IgD-negative memory B cell (primary cell): ENCODE data around the gene TBC1D28. TPM values are rescaled to one million over a fixed set of nuclear protein-coding genes. Genes with fewer than 3 reads are reported as not detected.
"Not testable (repeated sequence)": the region's sequence is repeated elsewhere in the genome, so short reads cannot be mapped to it uniquely, and the experiment has no call there.

Experiments
- H3K27ac Mint-ChIP-seq, 3 donors: one replicate each; pipeline ENCODE4 v1.8.0; 2020 to 2022; ENCODE audit warnings: mild to moderate bottlenecking in 3 of 3, mixed read lengths in 3 of 3, moderate library complexity in 1 of 3
- H3K27me3 Mint-ChIP-seq: one replicate; pipeline ENCODE4 v1.8.0; 2021; ENCODE audit warnings: mixed read lengths
- H3K36me3 Mint-ChIP-seq: one replicate; pipeline ENCODE4 v1.8.0; 2020; ENCODE audit warnings: mild to moderate bottlenecking, mixed read lengths
- H3K4me1 Mint-ChIP-seq, 3 donors: one replicate each; pipeline ENCODE4 v1.8.0; 2020 to 2022; ENCODE audit warnings: mixed read lengths in 3 of 3, mild to moderate bottlenecking in 1 of 3
- H3K4me3 Mint-ChIP-seq, 4 donors: one replicate each; pipeline ENCODE4 v1.8.0; 2020 to 2022; ENCODE audit warnings: mild to moderate bottlenecking in 4 of 4, mixed read lengths in 4 of 4, moderate library complexity in 3 of 4
- H3K9me3 Mint-ChIP-seq, 3 donors: one replicate each; pipeline ENCODE4 v1.8.0; 2020 to 2021; ENCODE audit warnings: mixed read lengths in 3 of 3, mild to moderate bottlenecking in 1 of 3
- polyA plus RNA-seq: library from polyadenylated mRNA; unstranded; fragments of 300-500 nt; fragmentation: Illumina TruSeq; gene quantifications from one replicate; pipeline ENCODE4 v1.2.3, GENCODE V29; 2021

The TBC1D28 gene
- polyA plus RNA-seq, 1 donor from 2014 or later, result not detected

GRCh38 chr17:18634550-18635263 lies 9.5 kb downstream of the TBC1D28 start:
- H3K9me3 Mint-ChIP-seq, H3K27ac Mint-ChIP-seq, H3K4me1 Mint-ChIP-seq, H3K36me3 Mint-ChIP-seq: not testable (repeated sequence)
- Mint-ChIP-seq H3K27me3 (peaks cover 18% of the 10 kb centered on the region), H3K4me3 (peak overlapping the region in 3 of 4 donors; percentile 27 to 83 (median 82))

DNA sequence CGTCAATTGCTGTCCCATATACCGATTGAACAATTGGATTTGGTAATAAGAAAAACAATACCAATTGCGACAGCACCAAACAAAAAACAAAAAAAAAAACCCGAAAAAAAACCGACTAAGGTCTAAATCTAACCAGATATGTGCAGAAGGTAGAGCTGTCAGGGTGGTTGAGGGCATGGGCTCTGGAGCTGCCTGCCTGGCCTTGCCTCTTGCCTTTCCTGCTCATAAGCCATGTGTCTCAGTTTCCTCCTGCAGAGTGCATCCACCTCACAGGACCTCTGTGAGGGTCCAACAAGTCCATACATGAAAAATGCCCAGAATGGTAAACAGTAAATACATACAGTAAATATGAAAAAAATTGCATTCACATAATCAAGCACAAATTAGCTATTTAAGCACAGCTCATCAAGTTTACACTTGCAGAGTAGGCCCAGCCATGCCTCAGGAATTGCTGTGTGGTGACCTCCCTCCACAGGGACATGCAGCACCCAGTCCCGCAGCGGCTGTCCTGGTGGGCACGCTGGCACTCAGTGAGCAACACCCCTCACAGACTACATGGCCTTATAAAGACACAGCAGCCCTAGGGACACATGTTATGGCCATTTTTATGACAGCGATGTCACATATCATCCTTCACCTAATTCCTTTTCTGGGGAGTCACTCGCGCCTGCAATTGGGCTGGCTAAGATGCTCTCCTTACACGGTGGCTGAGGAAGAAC lies 17.9 kb downstream of the TBC1D28 start:
- Mint-ChIP-seq H3K27ac (peak overlapping the region in 2 of 3 donors; percentile 24 to 79), H3K27me3 (no peaks in the 10 kb centered on the region), H3K36me3 (no peaks in the 10 kb centered on the region), H3K9me3 (no peaks in the 10 kb centered on the region), H3K4me3 (peak overlapping the region; percentile 25 to 90 (median 70)), H3K4me1 (peaks cover 4 to 9% (median 4%) of the 10 kb centered on the region in 3 donors)

GRCh38 chr17:18625509-18626104 lies 18.6 kb downstream of the TBC1D28 start:
- H3K27ac Mint-ChIP-seq, result peak overlapping the region; percentile 66 to 92 (median 79)
- H3K4me3 Mint-ChIP-seq, result peak overlapping the region; percentile 25 to 90 (median 85)
- H3K4me1 Mint-ChIP-seq, H3K9me3 Mint-ChIP-seq, H3K36me3 Mint-ChIP-seq, H3K27me3 Mint-ChIP-seq: not testable (repeated sequence)

GRCh38 chr17:18624862-18625501 lies 19.2 kb downstream of the TBC1D28 start:
- Mint-ChIP-seq H3K27ac (peak overlapping the region; percentile 66 to 92 (median 79)), H3K4me3 (peak overlapping the region; percentile 25 to 90 (median 85))
- H3K36me3 Mint-ChIP-seq, H3K27me3 Mint-ChIP-seq, H3K4me1 Mint-ChIP-seq, H3K9me3 Mint-ChIP-seq: not testable (repeated sequence)

- not testable (repeated sequence) for H3K27me3 Mint-ChIP-seq, H3K36me3 Mint-ChIP-seq, H3K4me1 Mint-ChIP-seq, H3K9me3 Mint-ChIP-seq, H3K27ac Mint-ChIP-seq, H3K4me3 Mint-ChIP-seq
These were observed 26.6 kb downstream of the TBC1D28 start for GRCh38 chr17:18617613-18618012.

DNA sequence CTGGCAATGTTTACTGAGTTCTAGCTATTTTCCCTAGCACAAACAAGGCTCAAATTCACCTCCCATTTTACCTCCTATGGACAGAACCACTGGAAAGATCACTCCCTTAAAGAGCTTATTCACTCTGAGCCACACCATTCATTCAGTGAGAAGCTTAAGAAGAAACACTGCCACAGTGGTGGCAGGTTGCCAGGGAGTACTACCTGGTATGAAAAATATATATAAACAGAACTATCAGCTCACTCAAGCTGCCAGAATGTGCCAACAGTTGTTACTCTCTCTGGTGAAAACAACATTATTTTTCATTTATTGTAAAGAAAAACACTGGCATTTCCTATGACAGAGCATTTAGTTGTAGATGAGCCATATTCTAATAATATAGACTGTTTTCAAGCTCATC lies 31.2 kb downstream of the TBC1D28 start:
- not testable (repeated sequence) for H3K4me1 Mint-ChIP-seq, H3K9me3 Mint-ChIP-seq, H3K27ac Mint-ChIP-seq, H3K4me3 Mint-ChIP-seq, H3K27me3 Mint-ChIP-seq, H3K36me3 Mint-ChIP-seq

DNA sequence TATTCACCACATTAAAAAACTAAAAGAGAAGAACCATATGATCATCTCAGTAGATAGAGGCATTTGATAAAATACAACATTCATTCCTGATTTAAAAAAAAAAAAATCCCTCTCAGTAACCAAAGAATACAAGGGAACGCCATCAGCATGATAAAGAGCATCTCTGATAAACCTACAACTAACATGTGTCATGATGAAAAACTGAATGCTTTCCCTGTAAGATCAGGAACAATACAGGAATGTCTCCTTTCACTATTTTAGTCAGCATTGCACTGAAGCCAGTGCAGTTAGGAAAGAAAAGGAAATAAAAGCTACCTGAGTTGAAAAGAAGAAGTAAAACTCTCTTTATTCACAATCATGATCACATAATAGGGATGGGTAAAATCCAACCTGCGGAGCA lies 51.1 kb downstream of the TBC1D28 start:
- H3K36me3 Mint-ChIP-seq, H3K4me3 Mint-ChIP-seq, H3K9me3 Mint-ChIP-seq, H3K4me1 Mint-ChIP-seq, H3K27me3 Mint-ChIP-seq, H3K27ac Mint-ChIP-seq: not testable (repeated sequence)

Other genes starting within 250 kb of the TBC1D28 start
- not detected for gene LGALS9C, start 167.6 kb downstream of the TBC1D28 start, polyA plus RNA-seq
- gene FOXO3B, start 37.9 kb upstream of the TBC1D28 start, polyA plus RNA-seq, result 3.6 TPM
- gene FBXW10, start 99.7 kb upstream of the TBC1D28 start, polyA plus RNA-seq, result not detected
- gene TVP23B, start 136.8 kb upstream of the TBC1D28 start, polyA plus RNA-seq, result 38.4 TPM
- gene PRPSAP2, start 213.7 kb upstream of the TBC1D28 start, polyA plus RNA-seq, result 37.7 TPM